Measurements from ENCODE around the gene CDKN2AIP. TPM values are rescaled to one million over a fixed set of nuclear protein-coding genes. Genes with fewer than 3 reads are reported as not detected.

The CDKN2AIP gene
- total RNA-seq, 1 experiment from 2014 or later, result 13.4 TPM

GRCh38 chr4:183495184-183495583 is 50.7 kb downstream of the CDKN2AIP start:
- TF ChIP-seq CTCF (IDR thresholded peaks at IDR 0.05; ENCODE audit: unreplicated experiment), result no peak
- H3K27ac Mint-ChIP-seq (ENCODE audit: low read depth, unreplicated experiment), result no peak overlapping the region
- intact Hi-C loops (cut with micrococcal nuclease), result no loop called here
- BruUV-seq (replicated peaks), result no TSS peak
- H3K36me3 Mint-ChIP-seq (ENCODE audit: insufficient read depth, unreplicated experiment), result peaks cover 7% of the 10 kb centered on the region
- peaks cover 17% of the 10 kb centered on the region for H3K4me1 Mint-ChIP-seq (ENCODE audit: insufficient read depth, unreplicated experiment)
- ChIA-PET POLR2A (interaction anchor here (1.0 kb wide), 1 partner anchor 98 kb away, joined by 3 read pairs; no protein-coding TSS in a partner anchor), CTCF (interaction anchor here (0.6 to 1.0 kb wide), 2 partner anchors 9 to 175 kb away, joined by 3 to 4 read pairs; no protein-coding TSS in a partner anchor)
- H3K4me3 Mint-ChIP-seq (ENCODE audit: unreplicated experiment), result no peak overlapping the region
- DNase-seq (ENCODE audit: unreplicated experiment), result no peak
- no peaks in the 10 kb centered on the region for H3K27me3 Mint-ChIP-seq (ENCODE audit: insufficient read depth, unreplicated experiment)
- H3K9me3 Mint-ChIP-seq (ENCODE audit: unreplicated experiment), result no peaks in the 10 kb centered on the region

Other genes starting within 250 kb of the CDKN2AIP start
- gene CLDN22, start 124.4 kb upstream of the CDKN2AIP start, total RNA-seq (2022), result not detected in 2 replicates
- not detected in 2 replicates for gene CLDN24, start 122.2 kb upstream of the CDKN2AIP start, total RNA-seq (2022)
- 7.1 and 10.5 TPM in 2 replicates for gene ING2, start 60.4 kb downstream of the CDKN2AIP start, total RNA-seq (2022)
- gene RWDD4, start 214.5 kb downstream of the CDKN2AIP start, total RNA-seq (2022), result 23.0 and 26.1 TPM in 2 replicates
- gene TRAPPC11, start 214.7 kb downstream of the CDKN2AIP start, total RNA-seq (2022), result 29.4 and 35.0 TPM in 2 replicates